Sigmoid colon (tissue), 7 donors: ENCODE measurements around the gene PLPP3. TPM values are rescaled to one million over a fixed set of nuclear protein-coding genes. Genes with fewer than 3 reads are reported as not detected.

Experiments
- DNase-seq: peaks from one replicate; pipeline ENCODE4 v3.0.0-alpha.2; 2019
- H3K27ac ChIP-seq, 4 donors: fragments of 200-600 bp; sonication (generic); one replicate each; pipeline ENCODE4 v1.5.1; 2016 to 2019; ENCODE audit warnings: mild to moderate bottlenecking in 1 of 4
- H3K27me3 ChIP-seq, 3 donors: fragments of 200-600 bp; sonication (generic); one replicate each; pipeline ENCODE4 v1.5.1; 2019; ENCODE audit warnings: mild to moderate bottlenecking in 1 of 3
- H3K36me3 ChIP-seq, 4 donors: fragments of 200-600 bp; sonication (generic); one replicate each; pipeline ENCODE4 v1.5.1; 2016 to 2019
- H3K4me1 ChIP-seq, 4 donors: fragments of 200-600 bp; sonication (generic); one replicate each; pipeline ENCODE4 v1.5.1; 2017 to 2019
- H3K4me3 ChIP-seq, 4 donors: fragments of 200-600 bp; sonication (generic); one replicate each; pipeline ENCODE4 v1.5.1; 2017 to 2019; ENCODE audit warnings: mild to moderate bottlenecking in 2 of 4, moderate library complexity in 1 of 4
- H3K9me3 ChIP-seq, 4 donors: fragments of 200-600 bp in 3 of 4; sonication (generic) in 3 of 4; one replicate each; pipeline versions ENCODE4 v1.5.1 to v1.6.1; 2013 to 2019
- CTCF ChIP-seq, 4 experiments: fragments of 450-650 bp in 3 of 4; fragments of 200-600 bp in 1 of 4; IDR thresholded peaks; one replicate each; pipeline ENCODE4 v1.5.1; 2016 to 2019; ENCODE audit warnings: antibody characterized with exemption in 4 of 4, mild to moderate bottlenecking in 3 of 4, moderate library complexity in 2 of 4
- EP300 ChIP-seq, 4 donors: sonication (generic); formaldehyde crosslinking; IDR thresholded peaks; one replicate each; pipeline ENCODE4 v1.6.1; 2017; ENCODE audit warnings: antibody characterized with exemption in 4 of 4
- POLR2A ChIP-seq, 2 donors: fragments of 450-650 bp; IDR thresholded peaks; one replicate each; pipeline ENCODE4 v1.6.1; 2016; ENCODE audit warnings: antibody characterized with exemption in 2 of 2, mild to moderate bottlenecking in 2 of 2, moderate library complexity in 2 of 2
- POLR2AphosphoS5 ChIP-seq, 4 donors: sonication (generic); formaldehyde crosslinking; IDR thresholded peaks; one replicate each; pipeline ENCODE4 v1.6.1; 2017; ENCODE audit warnings: antibody characterized with exemption in 4 of 4
- WGBS, 2 donors: extraction: QIAGEN DNeasy Blood & Tissue Kit; methylation state at CpG; one replicate each; pipeline ENCODE4 v1.1.7; 2013; 5-methylcytosine and 5-hydroxymethylcytosine counted together
- intact Hi-C: fragments of 100-400 bp; cut with DNase I; formaldehyde crosslinking; loops from one replicate; pipeline ENCODE4 v1.15.1; 2023
- polyA plus RNA-seq, 3 donors: library from polyadenylated mRNA; stranded (reverse); fragments of 200-250 nt; gene quantifications; one replicate each; pipeline ENCODE4 v1.2.3, GENCODE V29; 2013
- total RNA-seq, 4 donors: library from RNA; depleted of rRNA; stranded (reverse); fragments of >200 nt; gene quantifications; one replicate each; pipeline ENCODE4 v1.1.0, GENCODE V29; 2016
- donor health status: healthy with polysubstance abuse.
- donor health status: Bipolar disorder and iron deficiency.
- donor health status: healthy.

PLPP3 gene
- total and polyA plus RNA-seq, 7 donors: 4.9 to 136 (median 92.8) TPM

GRCh38 chr1:56537660-56538059 lies 41.7 kb downstream of the PLPP3 start:
- Histone ChIP-seq H3K27ac (no peak overlapping the region), H3K9me3 (no peaks in the 10 kb centered on the region), H3K4me1 (peaks cover 0 to 43% (median 35%) of the 10 kb centered on the region in 4 donors), H3K4me3 (no peak overlapping the region), H3K27me3 (no peaks in the 10 kb centered on the region), H3K36me3 (peaks cover 0 to 36% (median 9%) of the 10 kb centered on the region in 4 donors)
- intact Hi-C loops: no loop called here
- WGBS, 2 donors: 94% methylated on average over 1 of the region's 1 CpG
- no peak for DNase-seq
- TF ChIP-seq CTCF (IDR thresholded peaks at IDR 0.05) (no peak), POLR2A (IDR thresholded peaks at IDR 0.05) (no peak), POLR2AphosphoS5 (IDR thresholded peaks at IDR 0.05) (no peak), EP300 (IDR thresholded peaks at IDR 0.05) (no peak)

- intact Hi-C loops: no loop called here
- Histone ChIP-seq H3K27ac (no peak overlapping the region), H3K36me3 (peaks cover 0 to 36% (median 9%) of the 10 kb centered on the region in 4 donors), H3K9me3 (no peaks in the 10 kb centered on the region), H3K4me3 (no peak overlapping the region), H3K27me3 (no peaks in the 10 kb centered on the region), H3K4me1 (peaks cover 0 to 28% (median 27%) of the 10 kb centered on the region in 4 donors)
- no peak for TF ChIP-seq POLR2AphosphoS5 (IDR thresholded peaks at IDR 0.05)
- no peak for TF ChIP-seq EP300 (IDR thresholded peaks at IDR 0.05)
- TF ChIP-seq POLR2A (IDR thresholded peaks at IDR 0.05): no peak
- no peak for TF ChIP-seq CTCF (IDR thresholded peaks at IDR 0.05)
- WGBS, 2 donors: 20 to 57% methylated on average over 4 of the region's 4 CpGs
- DNase-seq: no peak
These were observed 43.4 kb downstream of the PLPP3 start for GRCh38 chr1:56535939-56536338.

GRCh38 chr1:56535362-56535761 lies 44.0 kb downstream of the PLPP3 start:
- Histone ChIP-seq H3K27ac (no peak overlapping the region), H3K36me3 (peaks cover 0 to 36% (median 9%) of the 10 kb centered on the region in 4 donors), H3K27me3 (no peaks in the 10 kb centered on the region), H3K4me3 (no peak overlapping the region), H3K4me1 (peaks cover 0 to 23% (median 22%) of the 10 kb centered on the region in 4 donors), H3K9me3 (no peaks in the 10 kb centered on the region)
- DNase-seq: no peak
- WGBS, 2 donors: 87 to 91% methylated on average over 2 of the region's 2 CpGs
- no peak for TF ChIP-seq CTCF (IDR thresholded peaks at IDR 0.05)
- TF ChIP-seq EP300 (IDR thresholded peaks at IDR 0.05): no peak
- no peak for TF ChIP-seq POLR2AphosphoS5 (IDR thresholded peaks at IDR 0.05)
- intact Hi-C loops: no loop called here

GRCh38 chr1:56534130-56534651 lies 45.2 kb downstream of the PLPP3 start:
- Histone ChIP-seq H3K9me3 (no peaks in the 10 kb centered on the region), H3K27ac (no peak overlapping the region), H3K4me3 (no peak overlapping the region), H3K27me3 (no peaks in the 10 kb centered on the region), H3K4me1 (peaks cover 0 to 17% (median 13%) of the 10 kb centered on the region in 4 donors), H3K36me3 (peaks cover 0 to 36% (median 9%) of the 10 kb centered on the region in 4 donors)
- 86 to 96% methylated on average over 5 of the region's 5 CpGs for WGBS, 2 donors
- intact Hi-C loops: no loop called here
- TF ChIP-seq CTCF (IDR thresholded peaks at IDR 0.05) (no peak), POLR2A (IDR thresholded peaks at IDR 0.05) (no peak), POLR2AphosphoS5 (IDR thresholded peaks at IDR 0.05) (no peak), EP300 (IDR thresholded peaks at IDR 0.05) (no peak)
- DNase-seq: no peak

GRCh38 chr1:56533621-56534020 lies 45.7 kb downstream of the PLPP3 start:
- H3K27me3 ChIP-seq: no peaks in the 10 kb centered on the region
- no peaks in the 10 kb centered on the region for H3K9me3 ChIP-seq
- TF ChIP-seq POLR2AphosphoS5 (IDR thresholded peaks at IDR 0.05) (no peak), CTCF (IDR thresholded peaks at IDR 0.05) (no peak), POLR2A (IDR thresholded peaks at IDR 0.05) (no peak), EP300 (IDR thresholded peaks at IDR 0.05) (no peak)
- intact Hi-C loops: no loop called here
- no peak overlapping the region for H3K27ac ChIP-seq
- WGBS, 2 donors: 87 to 88% methylated on average over 4 of the region's 4 CpGs
- no peak overlapping the region for H3K4me3 ChIP-seq
- peaks cover 0 to 17% (median 13%) of the 10 kb centered on the region in 4 donors for H3K4me1 ChIP-seq
- no peak for DNase-seq
- peaks cover 0 to 36% (median 9%) of the 10 kb centered on the region in 4 donors for H3K36me3 ChIP-seq
